Cardiac septum (tissue), 1 donor: Measurements from ENCODE around the gene SYNE4. TPM values are rescaled to one million over a fixed set of nuclear protein-coding genes. Genes with fewer than 3 reads are reported as not detected.
"Not testable (repeated sequence)": the region's sequence is repeated elsewhere in the genome, so short reads cannot be mapped to it uniquely, and the experiment has no call there.

Experiments
- DNase-seq: peaks from one replicate; pipeline ENCODE4 v3.0.0-alpha.2; 2020; ENCODE audit warnings: low spot score
- intact Hi-C: fragments of 100-400 bp; cut with DNase I; formaldehyde crosslinking; loops from one replicate; pipeline ENCODE4 v1.14.0; 2022
- total RNA-seq: library from RNA; stranded (reverse); fragmentation: NEBNext Ultra II Directional; extraction: Animal tissue kit (Norgen Biotek cat#: 25700); gene quantifications from one replicate; pipeline ENCODE4 v1.2.1, GENCODE V29; 2021
- donor health status: DM: no; HTN: no; CAD: no.

The SYNE4 gene
- total RNA-seq, 1 donor from 2014 or later, result 0.13 TPM

- intact Hi-C loops, result no loop called here
- DNase-seq, result no peak
These were observed 15.5 kb downstream of the SYNE4 start for GRCh38 chr19:35992907-35993765.

- no peak for DNase-seq
- intact Hi-C loops, result no loop called here
These were observed 16.7 kb downstream of the SYNE4 start for GRCh38 chr19:35991731-35992450.

- intact Hi-C loops, result no loop called here
- no peak for DNase-seq
These were observed 17.6 kb downstream of the SYNE4 start for GRCh38 chr19:35990771-35991730.

- DNase-seq, result no peak
- intact Hi-C loops, result no loop called here
These were observed 18.5 kb downstream of the SYNE4 start for GRCh38 chr19:35990156-35990555.

- no peak for DNase-seq
- intact Hi-C loops, result no loop called here
These were observed 19.8 kb downstream of the SYNE4 start for GRCh38 chr19:35988824-35989223.

- intact Hi-C loops, result no loop called here
- DNase-seq, result no peak
These were observed 21.1 kb downstream of the SYNE4 start for GRCh38 chr19:35987571-35987896.

- peak; percentile 79 for DNase-seq
- intact Hi-C loops, result no loop called here
These were observed 21.7 kb downstream of the SYNE4 start for GRCh38 chr19:35986664-35987570.

GRCh38 chr19:35986111-35986510, 22.5 kb downstream of the SYNE4 start:
- no peak for DNase-seq
- intact Hi-C loops, result no loop called here

GRCh38 chr19:35983177-35983576, 25.4 kb downstream of the SYNE4 start:
- no peak for DNase-seq
- intact Hi-C loops, result no loop called here

- intact Hi-C loops, DNase-seq: not testable (repeated sequence)
These were observed 27.6 kb downstream of the SYNE4 start for GRCh38 chr19:35980997-35981396.

GRCh38 chr19:35978832-35979365, 29.7 kb downstream of the SYNE4 start:
- intact Hi-C loops, result no loop called here
- DNase-seq, result no peak

- intact Hi-C loops, result no loop called here
- DNase-seq, result no peak
These were observed 30.3 kb downstream of the SYNE4 start for GRCh38 chr19:35978271-35978670.

- intact Hi-C loops, result no loop called here
- DNase-seq, result no peak
These were observed 31.0 kb downstream of the SYNE4 start for GRCh38 chr19:35977446-35978222.

- intact Hi-C loops, result no loop called here
- DNase-seq, result no peak
These were observed 32.9 kb downstream of the SYNE4 start for GRCh38 chr19:35975608-35976214.

- intact Hi-C loops, result no loop called here
- DNase-seq, result no peak
These were observed 35.1 kb downstream of the SYNE4 start for GRCh38 chr19:35973487-35973886.

GRCh38 chr19:35966771-35967170, 41.8 kb downstream of the SYNE4 start:
- intact Hi-C loops, result no loop called here
- DNase-seq, result no peak

GRCh38 chr19:35963514-35963913, 45.1 kb downstream of the SYNE4 start:
- no peak for DNase-seq
- intact Hi-C loops, result no loop called here
